GM12892 (cell line): ENCODE measurements around the gene KBTBD13.

ENCODE experiments used
- POLR2A ChIP-seq: IDR thresholded peaks from 2 replicates; pipeline ENCODE4 v1.6.1; 2011; ENCODE audit warnings: low read depth, low read length, control low read depth
- POLR2AphosphoS5 ChIP-seq: IDR thresholded peaks from 2 replicates; pipeline ENCODE4 v1.6.1; 2011; ENCODE audit warnings: low read depth, low read length, control low read depth
- TAF1 ChIP-seq: IDR thresholded peaks from 2 replicates; pipeline ENCODE4 v1.6.1; 2011; ENCODE audit warnings: low read depth, mild to moderate bottlenecking, control low read depth, low read length, borderline replicate concordance

DNA sequence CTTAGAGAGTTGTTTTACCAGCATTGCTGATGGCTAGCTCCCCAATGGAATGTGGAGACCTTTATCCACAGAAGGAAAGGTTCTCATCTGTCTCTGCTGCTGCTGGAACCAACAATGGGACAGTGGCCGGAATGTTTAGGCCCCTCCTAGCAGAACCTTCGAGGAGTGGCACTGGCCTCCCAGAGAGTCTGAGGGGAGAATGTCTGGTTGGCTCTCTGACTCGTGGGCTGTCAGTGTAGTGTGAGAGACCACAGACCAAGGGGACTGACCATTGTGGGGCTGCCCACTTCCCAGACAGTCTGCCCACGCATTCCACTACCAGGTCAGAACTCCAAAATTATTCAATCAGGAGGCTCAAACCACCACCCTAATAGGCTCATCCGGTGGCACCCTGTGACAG is 13.8 kb upstream of the KBTBD13 start:
- no peak for TF ChIP-seq POLR2AphosphoS5
- TF ChIP-seq POLR2A, result no peak
- no peak for TF ChIP-seq TAF1
